Middle frontal gyrus (tissue), 1 donor: ENCODE results near the gene ELFN1.

Source experiments
- DNase-seq: peaks from one replicate; pipeline ENCODE4 v3.0.0-alpha.2; 2015; ENCODE audit warnings: low spot score; ENCODE audit errors: extremely low spot score

ELFN1 gene

DNA sequence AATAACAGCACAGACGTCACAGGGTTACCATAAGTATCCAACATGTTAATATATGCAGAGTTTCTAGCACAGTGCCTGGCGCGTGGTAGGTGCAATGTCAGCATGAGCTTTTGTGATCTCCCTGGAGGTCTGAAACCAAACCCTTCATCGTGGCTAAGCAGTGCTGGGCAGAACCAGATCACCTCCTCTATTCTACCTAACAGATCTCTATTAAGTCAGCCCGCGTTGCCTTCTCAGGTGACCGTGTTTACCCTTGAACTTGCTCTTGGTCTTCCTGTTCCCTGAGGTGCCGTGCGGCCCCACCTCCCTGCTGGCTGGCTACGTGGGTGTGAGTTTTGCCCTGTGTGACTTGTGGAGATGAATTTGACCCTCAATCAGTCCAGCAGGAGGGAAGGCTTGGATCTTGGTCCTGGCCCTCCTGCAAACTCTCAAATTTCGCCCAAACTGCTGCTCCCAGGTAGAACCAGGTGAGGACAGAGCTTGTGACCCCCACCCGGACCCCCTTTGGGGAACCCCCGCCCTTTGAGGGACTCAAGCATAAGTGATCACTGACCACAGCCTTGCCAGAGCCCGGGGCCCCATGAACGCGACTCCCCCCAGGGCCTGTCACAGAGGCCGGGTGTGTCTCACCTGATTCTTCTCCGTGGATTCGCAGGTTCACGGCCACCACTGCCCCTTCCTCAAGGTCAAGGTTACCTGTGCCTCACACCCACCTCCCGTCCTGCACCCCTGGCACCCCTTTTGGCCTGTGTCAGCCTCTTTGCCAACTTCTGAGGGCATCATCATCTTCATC lies 54.2 kb downstream of the ELFN1 start:
- no peak for DNase-seq

DNA sequence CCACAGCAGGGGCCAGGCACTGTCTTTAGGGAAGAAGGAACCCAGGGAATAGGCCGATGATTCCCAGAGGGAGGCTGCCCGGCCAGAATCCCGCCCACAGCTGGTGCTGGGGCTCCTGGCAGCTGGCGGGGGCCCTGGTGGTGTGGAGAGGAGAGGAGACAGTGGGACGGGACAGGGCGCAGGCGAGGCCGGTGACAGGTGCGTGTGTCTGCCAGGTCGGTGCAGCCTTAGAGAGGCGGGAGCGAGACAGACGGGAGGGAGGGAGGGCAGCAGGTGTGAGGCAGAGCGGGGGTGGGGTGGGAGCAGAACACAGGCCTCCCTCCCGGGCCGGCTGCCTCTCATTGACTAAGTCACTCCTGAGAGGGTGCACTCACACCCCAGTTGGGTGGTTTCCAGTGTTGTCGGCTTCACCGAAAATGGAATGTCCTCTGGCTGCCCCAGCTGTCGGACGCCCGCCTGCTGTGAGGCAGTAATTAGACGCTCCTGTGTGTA lies 55.2 kb downstream of the ELFN1 start:
- no peak for DNase-seq

DNA sequence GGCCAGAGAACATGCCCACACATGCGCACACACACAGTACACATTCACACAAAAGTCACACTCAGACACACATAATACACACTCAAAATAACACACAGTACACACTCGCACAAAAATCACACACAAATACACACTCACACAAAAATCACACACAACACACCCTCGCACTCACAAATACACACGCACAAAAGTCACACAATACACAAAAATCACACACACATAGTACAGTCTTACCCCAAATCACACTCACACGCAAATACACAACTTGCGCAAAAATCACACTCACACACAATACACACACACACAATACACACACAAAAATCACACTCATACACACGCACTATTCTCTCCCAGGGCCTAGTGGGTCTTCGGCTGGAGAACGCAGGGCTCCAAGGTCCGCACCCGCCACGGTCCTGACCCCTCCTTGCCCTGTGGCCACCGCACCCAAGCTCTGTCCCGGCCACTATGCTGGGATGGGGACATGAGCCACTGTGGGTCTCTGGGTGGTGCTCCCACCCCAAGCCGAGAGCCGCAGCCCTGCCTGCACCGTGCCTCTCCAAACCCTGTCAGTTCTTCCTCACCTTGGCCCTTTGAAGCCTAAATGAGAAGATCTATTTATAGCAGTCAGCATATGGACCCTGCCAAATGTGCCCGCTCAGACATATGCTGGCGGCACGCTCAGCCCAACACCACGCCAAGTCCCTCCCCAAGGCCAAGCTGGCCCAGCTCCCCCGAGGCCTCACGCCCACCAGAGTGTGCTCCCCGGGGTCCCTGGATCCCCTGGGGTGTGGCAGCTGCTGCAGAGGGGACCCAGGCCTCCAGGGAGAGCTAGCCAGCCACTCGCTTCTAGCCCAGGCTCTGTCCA lies 55.9 kb downstream of the ELFN1 start:
- DNase-seq: no peak

DNA sequence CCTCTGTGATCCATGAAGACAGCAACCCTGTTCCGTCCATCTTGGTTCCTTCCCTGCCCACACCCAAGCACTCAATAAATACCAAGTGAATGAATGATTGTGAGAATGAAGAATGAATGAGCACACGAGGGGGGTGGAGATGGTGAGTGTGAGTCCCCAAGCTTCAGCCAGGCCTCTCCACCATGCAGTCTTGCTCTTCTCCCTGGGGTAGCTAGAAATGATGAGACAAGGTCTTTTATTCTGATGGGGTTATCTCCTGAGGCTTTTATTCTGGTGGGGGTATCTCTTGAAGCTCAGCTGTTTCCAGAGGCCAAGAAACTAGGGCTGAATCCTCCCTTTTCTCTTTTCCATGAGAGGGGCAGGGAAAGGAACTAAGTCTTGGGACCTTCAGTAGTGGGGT lies 57.0 kb downstream of the ELFN1 start:
- DNase-seq: no peak

DNA sequence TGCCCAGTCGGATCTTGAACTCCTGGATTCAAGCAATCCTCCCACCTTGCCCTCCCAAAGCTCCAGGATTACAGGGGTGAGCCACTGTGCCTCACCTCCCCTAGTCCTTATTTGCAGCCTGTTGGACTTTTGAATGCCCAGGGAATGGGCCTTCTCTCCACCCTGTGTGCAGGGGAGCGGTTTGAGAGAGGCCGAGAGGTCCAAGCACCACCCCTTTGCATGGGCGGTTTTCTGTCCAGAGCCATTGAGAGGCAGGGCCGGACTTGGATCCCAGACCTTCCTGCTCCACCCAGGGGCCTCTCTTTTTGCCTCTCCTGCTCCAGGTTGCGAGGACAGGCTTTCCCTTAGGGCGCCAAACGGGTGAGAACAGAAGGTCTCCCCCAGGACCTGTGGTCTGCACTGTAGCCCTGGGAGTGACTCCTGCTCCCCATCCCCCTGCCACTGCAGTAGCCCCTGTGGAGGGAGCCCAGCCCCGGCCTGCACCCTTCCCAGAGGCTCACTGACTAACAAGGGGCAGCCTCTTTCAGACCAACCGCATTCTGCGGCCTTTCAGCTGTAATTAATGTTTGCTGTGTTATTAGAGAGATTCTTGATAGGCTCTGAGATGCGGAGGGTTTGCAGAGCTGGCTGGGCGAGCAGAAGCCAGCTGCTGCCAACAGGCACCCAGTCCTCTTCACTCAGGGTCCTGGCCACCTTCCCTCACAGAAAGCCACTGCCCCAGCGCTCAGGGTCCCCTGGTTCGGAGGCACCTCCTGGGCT lies 57.9 kb downstream of the ELFN1 start:
- no peak for DNase-seq

DNA sequence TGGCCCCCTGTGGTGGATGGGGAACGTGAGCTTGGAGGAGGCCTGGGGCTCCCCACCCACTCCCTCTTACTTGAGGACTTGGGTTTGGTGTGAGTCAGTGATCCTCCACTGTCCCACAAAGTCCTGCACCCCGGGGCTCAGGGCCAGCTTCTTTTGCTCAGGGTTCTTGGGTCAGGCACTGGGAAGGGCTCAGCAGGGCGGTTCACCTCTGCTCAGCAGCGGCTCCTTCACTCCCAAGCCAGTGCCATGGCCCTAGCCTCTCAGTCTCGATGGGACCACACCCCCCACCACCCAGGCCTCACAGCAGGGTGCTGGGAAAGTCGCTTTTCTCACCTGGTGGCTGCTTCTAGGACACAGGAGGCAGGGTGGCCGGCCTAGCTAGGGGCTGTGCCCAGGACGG lies 59.1 kb downstream of the ELFN1 start:
- no peak for DNase-seq

DNA sequence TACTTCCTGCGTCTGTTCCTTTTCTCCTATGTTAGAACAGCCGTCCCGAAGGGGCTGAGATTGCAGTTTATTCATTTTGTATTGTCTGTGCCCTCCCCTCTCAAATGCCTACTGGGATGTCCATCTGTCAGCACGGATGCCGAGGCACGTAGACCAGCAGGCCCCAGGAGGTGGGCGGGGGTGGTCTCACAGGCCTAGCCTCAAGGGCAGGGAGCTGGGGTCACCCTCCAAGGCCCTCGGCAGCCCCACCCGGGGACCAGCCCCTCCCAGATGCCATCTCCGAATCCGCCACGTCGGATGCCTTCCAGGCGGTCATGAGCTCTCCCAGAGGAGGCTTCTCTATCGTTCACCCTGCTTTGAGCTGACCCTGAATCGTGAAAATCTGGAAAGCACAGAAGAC lies 59.7 kb downstream of the ELFN1 start:
- no peak for DNase-seq

DNA sequence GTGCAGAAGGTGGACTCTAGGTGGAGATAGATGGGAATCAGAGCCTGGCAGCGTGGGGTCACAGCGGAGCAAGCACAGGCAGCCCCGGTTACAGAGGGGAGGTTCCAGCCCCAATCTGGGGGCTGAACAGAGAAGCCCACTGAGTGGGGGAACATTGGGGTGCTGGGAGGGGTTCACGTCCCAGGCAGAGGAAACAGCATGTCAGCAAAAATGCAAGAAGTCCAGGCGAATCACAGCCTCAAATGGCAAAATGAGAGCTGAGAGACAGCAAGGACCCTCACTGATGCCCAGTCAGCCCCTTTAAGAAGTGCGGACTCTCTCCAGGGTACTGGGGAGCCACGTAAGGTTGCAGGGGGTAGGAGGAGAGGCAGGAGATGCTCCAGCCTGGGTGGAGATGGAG lies 62.0 kb downstream of the ELFN1 start:
- DNase-seq: no peak

DNA sequence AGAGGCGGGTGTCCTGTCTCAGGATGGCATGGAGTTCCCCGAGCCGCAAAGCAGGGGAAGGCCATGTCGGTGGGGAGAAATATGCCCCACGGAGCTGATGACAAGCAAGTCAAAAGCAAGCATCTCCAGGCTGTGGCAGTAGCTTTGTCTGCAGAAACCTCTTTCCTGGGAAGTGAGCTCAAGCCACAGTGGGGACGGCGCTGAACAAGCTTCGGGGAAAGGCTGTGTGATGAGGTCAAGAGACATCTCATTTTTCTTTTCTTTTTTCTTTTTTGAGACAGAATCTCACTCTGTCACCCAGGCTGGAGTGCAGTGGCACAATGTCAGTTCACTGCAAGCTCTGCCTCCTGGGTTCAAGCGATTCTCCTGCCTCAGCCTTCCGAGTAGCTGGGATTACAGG lies 62.6 kb downstream of the ELFN1 start:
- no peak for DNase-seq

DNA sequence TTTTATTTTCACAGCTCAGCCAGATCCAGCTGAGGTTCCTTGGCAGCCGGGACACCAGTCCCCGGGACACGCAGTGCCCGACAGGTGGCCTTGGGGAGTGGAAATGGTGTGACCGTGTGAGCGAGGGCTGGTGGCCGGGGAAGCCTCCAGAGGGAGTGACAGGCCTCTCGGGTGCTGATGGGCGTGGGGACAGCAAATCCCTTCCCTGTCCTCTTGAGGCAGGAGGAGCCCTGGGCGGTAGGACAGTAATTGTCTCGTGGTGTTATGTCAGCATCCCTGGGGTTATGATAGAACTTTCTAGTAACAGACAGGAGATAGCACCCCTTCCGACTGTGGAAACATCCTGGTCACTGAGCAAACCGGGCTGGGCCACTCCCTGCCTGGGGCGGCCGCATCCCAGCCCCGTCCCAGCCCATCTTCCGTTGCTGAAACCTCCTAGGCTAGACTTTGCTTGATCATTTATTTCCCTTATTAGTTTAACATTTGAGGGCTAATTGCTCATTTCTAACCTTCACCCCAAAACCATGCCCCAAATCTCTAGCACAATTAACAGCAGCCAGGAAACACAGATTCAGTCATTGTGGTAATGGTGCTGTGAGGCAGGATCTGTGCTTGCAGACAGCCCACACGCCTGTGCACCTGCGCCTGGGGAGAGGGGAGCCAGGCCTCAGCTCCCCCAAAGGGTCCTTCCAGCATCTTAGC lies 63.3 kb downstream of the ELFN1 start:
- DNase-seq: no peak

DNA sequence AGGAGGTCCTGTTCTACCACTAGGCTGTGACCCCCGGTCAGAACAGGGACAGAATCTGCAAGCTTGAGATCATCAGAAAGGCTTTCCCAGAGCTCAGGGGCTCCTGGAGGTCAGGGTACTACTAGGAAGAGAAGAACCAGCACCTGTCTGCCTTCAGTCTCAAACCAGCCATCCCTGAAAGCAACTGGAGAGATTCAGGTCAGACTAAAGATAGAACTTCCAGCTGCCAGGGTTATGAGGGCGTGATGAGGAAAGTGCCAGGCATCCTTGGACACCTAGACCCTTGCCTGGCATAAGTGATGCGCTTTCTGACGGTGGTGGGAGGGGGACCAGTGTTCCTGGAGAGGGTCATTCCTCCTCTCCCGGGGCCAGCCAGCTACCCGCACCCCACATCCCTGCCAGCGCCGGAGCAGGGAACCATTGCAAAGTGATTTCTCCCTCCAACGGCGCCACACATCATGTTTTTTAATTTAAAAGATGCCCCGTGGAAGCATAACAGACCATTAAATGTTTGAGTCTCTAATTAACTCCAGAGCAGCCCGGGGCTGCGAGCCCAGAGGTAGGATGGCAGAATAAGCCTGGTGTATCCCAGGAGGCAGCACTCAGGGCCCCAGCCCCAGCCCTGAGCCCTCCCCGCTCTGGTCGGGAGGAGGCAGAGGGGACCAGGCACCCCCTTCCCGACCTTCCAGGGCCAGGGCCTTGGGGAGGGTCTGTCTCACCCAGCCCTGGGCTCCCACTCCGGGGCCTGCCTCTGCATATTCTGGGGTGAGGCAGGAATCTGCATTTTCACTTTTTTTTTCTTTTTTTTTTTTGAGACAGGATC lies 64.0 kb downstream of the ELFN1 start:
- no peak for DNase-seq

DNA sequence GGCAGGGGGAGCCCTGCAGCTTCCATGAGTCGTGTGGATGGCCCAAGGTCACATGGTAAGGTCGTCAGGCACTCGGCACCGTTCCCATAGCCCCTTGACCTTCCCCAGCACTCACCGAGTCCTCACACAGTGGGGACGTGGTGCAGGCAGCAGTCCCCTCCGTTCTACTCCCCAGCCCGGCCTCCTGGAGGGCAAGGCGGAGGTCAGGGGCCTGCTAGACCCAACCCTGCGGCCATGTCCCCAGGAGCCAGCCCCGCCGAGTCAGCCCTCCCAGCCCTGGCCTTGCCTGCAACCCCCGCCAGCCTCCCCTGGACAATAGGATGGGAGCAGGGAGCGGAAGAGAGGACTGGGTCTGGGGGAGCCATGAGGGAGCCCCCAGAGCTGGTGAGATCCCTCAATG lies 65.2 kb downstream of the ELFN1 start:
- no peak for DNase-seq

DNA sequence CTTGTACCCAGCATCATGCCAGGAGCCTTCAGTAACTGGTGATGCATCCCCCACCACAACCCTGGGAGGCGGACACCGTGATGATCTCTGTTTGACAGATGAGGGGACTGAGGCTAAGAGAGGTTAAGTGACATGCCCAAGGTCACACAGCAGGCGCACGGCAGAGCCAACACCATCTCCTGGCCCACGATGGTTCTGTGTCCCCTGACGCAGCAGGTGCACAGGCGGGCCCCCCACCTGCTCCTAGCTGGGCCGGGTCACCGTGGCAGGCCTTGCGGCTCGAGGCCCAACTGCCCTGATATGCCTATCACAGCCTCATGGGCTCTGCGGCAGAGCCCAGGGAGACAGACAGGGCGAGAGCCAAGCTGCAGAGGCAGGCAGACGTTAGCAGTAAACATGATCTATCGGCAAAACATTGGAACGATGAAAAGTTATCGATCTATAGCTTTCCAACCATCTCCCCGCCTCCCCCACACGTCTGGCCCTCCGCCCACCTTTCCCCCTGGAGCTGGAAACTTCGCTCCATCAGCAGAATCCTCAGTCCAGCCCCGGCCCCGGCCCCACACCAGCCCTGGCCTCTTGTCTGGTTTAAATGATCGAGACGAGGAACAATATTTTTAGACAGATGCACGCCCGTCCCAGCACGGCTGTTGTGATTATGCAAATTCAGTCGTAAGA lies 65.9 kb downstream of the ELFN1 start:
- no peak for DNase-seq

DNA sequence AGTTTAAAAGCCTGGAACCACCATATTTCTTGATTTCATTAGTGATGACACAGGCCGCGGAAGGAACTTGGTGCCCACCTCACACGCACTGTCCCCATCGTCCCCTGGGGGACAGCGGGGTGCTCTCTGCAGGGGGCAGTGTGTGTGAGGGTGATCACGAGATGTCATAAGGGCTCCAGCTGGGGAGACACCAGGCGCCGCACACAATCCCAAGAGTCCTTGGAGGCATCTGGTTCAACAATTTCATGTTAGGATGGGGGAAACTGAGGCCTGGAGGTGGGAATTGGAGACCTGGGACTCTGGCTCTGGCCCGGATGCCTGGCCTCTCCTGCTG lies 66.4 kb downstream of the ELFN1 start:
- DNase-seq: no peak

DNA sequence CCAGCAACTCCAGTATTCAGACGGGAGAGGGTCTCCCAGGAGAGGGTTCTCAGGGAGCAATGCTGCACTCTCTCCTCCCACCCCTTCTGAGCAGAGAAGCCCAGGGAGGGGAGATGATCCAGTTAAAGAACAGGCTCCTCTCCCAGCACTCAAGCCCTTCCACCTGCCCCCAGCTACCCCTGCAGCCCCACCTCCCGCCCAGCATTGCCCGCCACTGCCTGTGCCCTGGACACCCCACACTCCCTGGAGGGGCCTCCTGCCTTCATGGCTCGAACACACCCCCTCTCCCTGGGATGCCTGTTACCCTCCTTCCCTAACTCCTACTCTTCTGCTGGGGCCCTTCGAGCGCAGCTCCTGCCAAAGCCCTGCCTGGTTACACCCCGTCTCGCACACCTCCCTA lies 66.8 kb downstream of the ELFN1 start:
- no peak for DNase-seq

DNA sequence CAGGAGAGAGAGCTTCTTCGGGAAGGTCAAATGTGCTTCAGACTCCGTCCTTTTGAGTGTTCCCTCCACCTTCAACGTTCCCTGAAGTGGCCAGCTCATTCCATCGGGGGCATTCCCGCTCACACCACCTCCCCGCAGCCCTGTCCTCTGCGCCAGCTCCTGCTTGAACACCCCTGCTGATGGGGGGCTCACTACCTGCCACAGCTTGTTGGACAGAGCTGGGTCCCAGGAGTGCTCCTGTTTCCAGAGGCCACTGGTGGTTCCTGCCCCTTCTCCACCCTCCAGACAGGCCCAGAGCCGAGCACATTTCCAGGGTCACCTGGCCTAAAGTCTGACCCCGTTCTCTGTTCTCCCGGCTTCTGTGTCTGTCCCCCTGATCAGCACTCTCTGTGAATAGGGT lies 67.4 kb downstream of the ELFN1 start:
- no peak for DNase-seq

DNA sequence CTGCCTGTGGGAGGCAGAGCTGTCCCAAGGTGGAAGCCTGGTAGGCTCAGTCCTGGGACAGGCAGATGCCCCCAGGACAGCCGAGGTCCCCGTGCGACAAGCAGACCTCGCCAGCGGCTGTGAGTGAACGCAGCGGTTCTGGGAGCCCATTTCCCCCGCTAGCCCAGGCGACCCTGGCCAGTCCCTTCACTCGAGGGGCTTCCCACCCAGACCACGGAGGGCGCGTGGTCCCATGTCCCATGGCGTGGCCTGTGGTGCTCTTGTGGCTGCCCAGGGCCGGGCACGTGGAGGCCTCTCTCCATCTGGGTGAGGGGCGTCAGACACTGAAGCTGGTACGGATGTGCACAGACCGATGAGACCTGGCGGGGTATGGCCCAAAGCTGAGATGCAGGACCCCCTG lies 67.9 kb downstream of the ELFN1 start:
- no peak for DNase-seq

DNA sequence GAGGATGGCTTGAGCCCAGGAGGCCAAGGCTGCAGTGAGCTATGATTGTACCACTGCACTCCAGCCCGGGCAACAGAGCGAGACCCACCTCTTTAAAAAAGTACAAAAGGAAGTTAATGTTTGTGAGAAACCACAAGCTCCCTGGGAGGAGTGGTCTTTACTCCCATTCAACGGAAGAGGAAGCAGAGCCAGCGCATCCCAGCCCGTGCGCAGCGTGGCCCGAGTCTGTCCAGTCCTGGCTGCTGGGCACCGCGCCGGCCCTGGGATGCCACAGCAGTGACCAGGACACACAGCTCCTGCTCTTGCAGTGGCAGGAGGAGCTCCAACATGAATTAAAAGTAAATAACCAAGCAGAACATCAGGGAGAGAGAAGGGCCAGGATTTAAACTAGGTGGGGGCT lies 68.4 kb downstream of the ELFN1 start:
- DNase-seq: no peak

DNA sequence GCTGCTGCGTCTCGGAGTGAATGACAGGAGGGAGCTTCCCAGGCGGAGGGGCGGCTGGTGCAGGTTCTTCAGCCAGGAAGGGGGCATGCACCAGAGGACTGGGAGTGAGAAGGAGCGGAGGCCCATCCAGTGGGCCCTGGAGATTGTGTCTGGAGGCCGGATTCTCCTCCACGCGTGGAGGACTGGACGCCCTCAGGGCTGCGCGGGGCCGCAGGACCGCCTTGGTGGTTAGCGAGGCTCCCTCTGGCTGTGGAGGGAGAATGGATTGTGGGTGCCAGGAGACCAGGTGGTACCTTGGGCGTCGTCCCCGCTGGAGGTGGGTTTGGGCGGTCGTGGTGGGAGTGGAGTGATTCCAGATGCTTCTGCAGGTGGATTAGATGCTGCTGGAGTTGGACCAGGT lies 68.9 kb downstream of the ELFN1 start:
- DNase-seq: no peak

DNA sequence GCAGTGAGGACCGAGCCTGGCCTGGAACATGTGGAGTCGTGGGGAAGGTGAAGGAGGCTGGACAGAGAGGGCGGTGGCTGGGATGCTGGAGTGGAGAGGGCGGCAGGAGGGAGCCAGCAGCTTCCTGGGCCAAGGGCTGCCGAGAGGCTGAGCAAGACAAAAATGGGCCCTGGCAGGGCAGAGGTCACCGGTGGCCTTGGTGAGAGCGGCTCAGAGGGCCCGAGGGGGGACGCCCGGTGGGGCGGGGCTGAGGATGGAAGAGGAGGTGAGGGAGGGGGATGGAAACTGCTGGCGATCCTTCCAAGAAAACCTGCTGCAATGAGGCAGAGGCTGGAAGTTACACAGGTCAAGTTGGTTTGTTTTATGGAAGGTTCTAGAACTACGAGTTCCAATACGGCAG lies 69.5 kb downstream of the ELFN1 start:
- no peak for DNase-seq
